ENCODE measurements around the gene DYNAP.

DYNAP gene

DNA sequence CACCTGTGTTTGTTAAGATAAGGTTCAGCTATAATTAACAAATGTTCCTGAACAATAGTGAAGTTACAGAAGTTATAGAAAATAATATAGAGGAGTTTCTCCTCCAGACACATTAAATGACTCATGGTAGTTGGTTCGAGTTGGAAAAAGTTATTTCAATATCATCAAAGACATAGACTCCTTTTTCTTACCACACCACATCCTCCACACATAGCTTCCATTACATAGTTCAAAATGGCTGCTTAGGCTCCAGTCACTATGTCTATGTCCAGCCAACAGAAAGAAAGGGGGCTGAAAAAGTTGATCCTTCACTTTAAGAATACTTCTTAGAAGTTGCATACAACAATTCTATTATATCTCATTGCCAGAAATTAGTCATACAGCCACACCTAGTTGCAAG, 50.7 kb downstream of the DYNAP start:
- no peak for DNase-seq

DNA sequence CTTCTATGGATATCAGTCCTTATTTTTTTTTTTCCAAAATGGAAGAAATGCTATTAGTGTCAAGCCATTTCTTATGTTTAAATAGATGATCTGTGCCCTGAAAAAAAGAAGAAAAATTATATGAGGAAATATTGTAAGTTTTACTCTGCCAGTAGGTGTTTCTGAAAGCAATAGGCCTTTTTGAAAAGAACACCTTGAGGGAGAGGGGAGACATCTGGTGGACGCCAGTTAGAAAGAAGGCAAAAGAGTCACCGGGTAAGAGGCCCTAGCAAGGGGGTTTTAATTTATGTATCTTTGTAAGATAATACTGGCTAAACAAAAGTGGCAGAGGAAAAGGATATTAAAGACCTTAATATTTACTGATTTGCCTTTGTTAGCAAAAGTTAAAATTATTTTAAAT, 56.1 kb downstream of the DYNAP start:
- no peak for DNase-seq
